Calu3 (cell line): ENCODE data around the gene RNF151. TPM values are rescaled to one million over a fixed set of nuclear protein-coding genes. Genes with fewer than 3 reads are reported as not detected.
A peak's percentile ranks its signal among the peaks of the same experiment; 100 is the strongest.

ENCODE experiments used
- BruUV-seq: library from RNA; stranded (reverse); fragments of 400-500 nt; replicated peaks from 2 replicates; lab custom pipeline; 2021; lab: Mats Ljungman, UMichigan
- CTCF ChIA-PET: fragments of 300-600 bp; sonication (Branson Sonifier 250); formaldehyde crosslinking; loops from one replicate; lab custom pipeline; 2022; ENCODE audit warnings: antibody characterized with exemption; lab: Charles Lee
- DNase-seq: peaks from one replicate; pipeline ENCODE4 v3.0.0; 2022
- H3K27ac Mint-ChIP-seq: one replicate; pipeline ENCODE4 v1.8.0; 2022; ENCODE audit warnings: mixed read lengths; ENCODE audit not compliant: unreplicated experiment
- H3K27me3 Mint-ChIP-seq: one replicate; pipeline ENCODE4 v1.8.0; 2022; ENCODE audit warnings: mixed read lengths; ENCODE audit not compliant: unreplicated experiment
- H3K36me3 Mint-ChIP-seq: one replicate; pipeline ENCODE4 v1.8.0; 2022; ENCODE audit warnings: mild to moderate bottlenecking, moderate library complexity, mixed read lengths; ENCODE audit not compliant: insufficient read depth, unreplicated experiment
- H3K4me1 Mint-ChIP-seq: one replicate; pipeline ENCODE4 v1.8.0; 2022; ENCODE audit warnings: mild to moderate bottlenecking, low read depth, mixed read lengths; ENCODE audit not compliant: unreplicated experiment
- H3K4me3 Mint-ChIP-seq: one replicate; pipeline ENCODE4 v1.8.0; 2022; ENCODE audit warnings: mild to moderate bottlenecking, low read depth, moderate library complexity, mixed read lengths; ENCODE audit not compliant: unreplicated experiment
- H3K9me3 Mint-ChIP-seq: one replicate; pipeline ENCODE4 v1.8.0; 2022; ENCODE audit warnings: low read depth, mixed read lengths; ENCODE audit not compliant: unreplicated experiment
- CTCF ChIP-seq: fragments of 200-600 bp; IDR thresholded peaks from one replicate; pipeline ENCODE4 v1.8.0; 2022; ENCODE audit warnings: antibody characterized with exemption; ENCODE audit not compliant: unreplicated experiment
- intact Hi-C: fragments of 100-400 bp; cut with micrococcal nuclease; formaldehyde crosslinking; loops from one replicate; pipeline ENCODE4 v1.10.0; 2022; ENCODE audit not compliant: unreplicated experiment
- total RNA-seq: library from RNA; stranded (reverse); gene quantifications from 2 replicates; pipeline ENCODE4 v1.2.3, GENCODE V29; 2022

Gene RNF151
- total RNA-seq, 1 experiment from 2014 or later, result not detected

- Mint-ChIP-seq H3K27ac (peak within 1 kb of the TSS; percentile 72), H3K27me3 (no peaks in the 10 kb centered on the region), H3K4me3 (peak within 1 kb of the TSS; percentile 99), H3K4me1 (peaks cover 8% of the 10 kb centered on the region), H3K36me3 (peaks cover 31% of the 10 kb centered on the region), H3K9me3 (no peaks in the 10 kb centered on the region)
- CTCF ChIA-PET, result interaction anchor here (0.9 to 1.0 kb wide), 3 partner anchors 14 to 22 kb away, joined by 3 to 4 read pairs (median 3); partner anchors contain the start of gene RPS2
- BruUV-seq, result no TSS peak
- intact Hi-C loops, result no loop called here
- DNase-seq, result peak; percentile 100
- TF ChIP-seq CTCF, result no peak
Observed at GRCh38 chr16:1942810-1943726, 23.6 kb upstream of the RNF151 start, which contains the start of gene MSRB1. Gene MSRB1, minus strand, starts transcription at chr16:1943199. Its CDS starts 43 bp downstream, at chr16:1943156.

GRCh38 chr16:1944612-1945199, 21.9 kb upstream of the RNF151 start:
- CTCF ChIA-PET, result no interaction called here
- H3K36me3 Mint-ChIP-seq, result peaks cover 31% of the 10 kb centered on the region

DNA sequence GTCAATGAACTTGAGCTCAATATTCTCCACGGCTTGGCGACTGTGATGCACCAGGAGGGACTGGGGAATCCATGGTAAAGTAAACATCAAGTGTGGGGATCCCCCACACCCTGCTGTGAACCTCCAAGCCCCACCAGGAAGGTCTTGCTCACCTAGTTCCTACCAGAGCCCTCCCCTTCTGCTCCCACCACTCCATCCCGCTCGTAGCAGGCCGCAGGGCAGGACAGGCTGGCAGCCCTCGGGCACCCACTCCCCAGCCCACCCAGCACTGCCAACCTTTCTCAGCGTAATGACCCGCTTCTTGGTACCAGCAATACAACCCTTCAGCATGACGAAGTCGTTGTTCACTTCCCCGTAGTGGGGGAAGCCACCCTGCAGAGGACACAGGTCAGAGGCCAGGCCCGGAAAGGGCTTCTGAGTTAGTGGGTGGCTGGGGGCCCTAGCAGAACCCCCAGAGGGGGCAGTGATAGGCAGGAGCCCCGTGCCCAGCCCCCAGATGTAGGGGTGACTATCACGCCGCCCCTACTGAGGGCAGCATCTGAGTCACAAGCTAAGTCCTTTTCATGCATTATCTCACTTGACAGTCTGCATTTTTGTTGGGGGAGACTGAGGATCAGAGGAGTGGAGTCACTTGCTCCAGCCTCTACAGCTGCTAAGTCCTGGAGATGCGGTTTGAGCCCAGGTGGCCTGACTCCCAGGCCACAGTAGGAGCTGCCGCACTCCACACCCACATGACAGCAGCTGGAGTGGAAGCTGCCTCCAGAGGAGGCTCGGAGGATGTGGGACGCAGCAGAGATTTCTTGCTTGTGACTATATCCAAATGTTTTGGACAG, 20.9 kb upstream of the RNF151 start:
- Mint-ChIP-seq H3K36me3 (peaks cover 31% of the 10 kb centered on the region), H3K9me3 (no peaks in the 10 kb centered on the region), H3K27me3 (no peaks in the 10 kb centered on the region), H3K4me3 (no peak overlapping the region), H3K4me1 (peaks cover 8% of the 10 kb centered on the region), H3K27ac (no peak overlapping the region)
- no peak for TF ChIP-seq CTCF
- no TSS peak for BruUV-seq
- DNase-seq, result no peak
- CTCF ChIA-PET, result no interaction called here
- intact Hi-C loops, result no loop called here

More at GRCh38 chr16:1944612-1945199, 21.9 kb upstream of the RNF151 start:
- H3K9me3 Mint-ChIP-seq, result no peaks in the 10 kb centered on the region
- peaks cover 8% of the 10 kb centered on the region for H3K4me1 Mint-ChIP-seq
- intact Hi-C loops, result no loop called here
- TF ChIP-seq CTCF, result no peak
- DNase-seq, result no peak
- no peaks in the 10 kb centered on the region for H3K27me3 Mint-ChIP-seq
- H3K4me3 Mint-ChIP-seq, result peak overlapping the region; percentile 99
- no TSS peak for BruUV-seq
- no peak overlapping the region for H3K27ac Mint-ChIP-seq
